Heart right ventricle (tissue), 16 donors: ENCODE results near the gene EMILIN1. TPM values are rescaled to one million over a fixed set of nuclear protein-coding genes. Genes with fewer than 3 reads are reported as not detected.
"Not testable (repeated sequence)": the region's sequence is repeated elsewhere in the genome, so short reads cannot be mapped to it uniquely, and the experiment has no call there.

Source experiments
- ATAC-seq, 8 donors: fragments of 200-7000 bp; cut with Tn5 transposase; one replicate each; pipeline ENCODE4 v1.9.1; 2020; ENCODE audit warnings: mild to moderate bottlenecking in 8 of 8, moderate library complexity in 8 of 8, moderate number of reproducible peaks in 1 of 8
- DNase-seq, 2 donors: peaks; one replicate each; pipeline ENCODE4 v3.0.0-alpha.2; 2020
- H3K27ac ChIP-seq, 10 donors: fragments of 200-600 bp; sonication (generic) in 2 of 10; one replicate each; pipeline versions ENCODE4 v1.5.0 to v1.8.0; 2020 to 2022; ENCODE audit warnings: mild to moderate bottlenecking in 3 of 10
- H3K27me3 ChIP-seq, 7 donors: fragments of 200-600 bp; one replicate each; pipeline ENCODE4 v1.8.0; 2021 to 2022; ENCODE audit warnings: mild to moderate bottlenecking in 2 of 7
- H3K36me3 ChIP-seq, 9 donors: fragments of 200-600 bp; sonication (generic) in 1 of 9; one replicate each; pipeline versions ENCODE4 v1.5.0 to v1.8.0; 2020 to 2022; ENCODE audit warnings: mild to moderate bottlenecking in 2 of 9
- H3K4me1 ChIP-seq, 9 donors: fragments of 200-600 bp; sonication (generic) in 1 of 9; one replicate each; pipeline versions ENCODE4 v1.5.0 to v1.8.0; 2020 to 2022; ENCODE audit warnings: mild to moderate bottlenecking in 4 of 9
- H3K4me3 ChIP-seq, 10 donors: fragments of 200-600 bp; sonication (generic) in 2 of 10; one replicate each; pipeline versions ENCODE4 v1.5.0 to v1.8.0; 2020 to 2022; ENCODE audit warnings: mild to moderate bottlenecking in 7 of 10, moderate library complexity in 2 of 10
- H3K9me3 ChIP-seq, 11 donors: fragments of 200-600 bp in 10 of 11; sonication (generic) in 2 of 11; one replicate each; pipeline versions ENCODE4 v1.5.0 to v1.8.0; 2013 to 2022; ENCODE audit warnings: mild to moderate bottlenecking in 2 of 11, control low read depth in 1 of 11, moderate library complexity in 1 of 11
- WGBS, 2 donors: extraction: QIAGEN DNeasy Blood & Tissue Kit; methylation state at CpG; one replicate each; pipeline ENCODE4 v1.1.7; 2013; ENCODE audit warnings: inconsistent platforms in 1 of 2; 5-methylcytosine and 5-hydroxymethylcytosine counted together
- intact Hi-C, 10 donors: fragments of 100-400 bp; cut with DNase I; formaldehyde crosslinking; loops; one replicate each; pipeline versions ENCODE4 v1.11.1 to v1.14.2; 2022
- polyA plus RNA-seq, 2 donors: library from polyadenylated mRNA; stranded (reverse); fragments of 200-250 nt; gene quantifications; one replicate each; pipeline ENCODE4 v1.2.3, GENCODE V29; 2013
- total RNA-seq, 10 donors: library from RNA; stranded (reverse); fragmentation: NEBNext Ultra II Directional in 3 of 10; extraction: Animal tissue kit (Norgen Biotek cat#: 25700) in 3 of 10; gene quantifications; one replicate each; pipeline versions ENCODE4 v1.2.1 to v1.2.4, GENCODE V29; 2021 to 2023
- TF ChIP-seq, protein P1 (sequence below), 9 donors: fragments of 200-600 bp; sonication (generic) in 2 of 9; IDR thresholded peaks; one replicate each; pipeline versions ENCODE4 v1.5.0 to v1.8.0; 2021 to 2022; ENCODE audit warnings: antibody characterized with exemption in 9 of 9, mild to moderate bottlenecking in 5 of 9, moderate library complexity in 1 of 9
- donor health status: Arrhythmogenic right ventricular cardiomyopathy.
- donor health status: ischemic (EF 13 %, LVEDD 7.1; RV severe dilation, severe dysfunction).
- donor health status: healthy with polysubstance abuse.
- donor health status: DM: no; HTN: yes; CAD: no.
- donor health status: DM: no; HTN: no; CAD: no.
- donor health status: ischemic (EF 25% LVEDD 6.9; RV normal size, moderate dysfunction).
- donor health status: ischemic (EF 25% LVEDD 5.7; RV mildly dilated, moderate dysfunction).
- donor health status: healthy.
- donor health status: DM: yes; HTN: yes; CAD: no.
- donor health status: Ischemic cardiomyopathy.
- donor health status: ischemic (EF 35%, LVEDD 5.7; RV mildly dilated, moderate dysfunction).
- donor health status: nonischemic (EF 11% LVEDD 7.7; RV severe dilation, severe dysfunction).
- donor health status: DM: yes; HTN: yes; CAD: no.
- donor health status: PGD.
- donor health status: ischemic (EF 29% LVEDD 5.4; RV normal size, mild dysfunction).
- donor health status: nonischemic (EF 23%, LVEDD 6.1; RV moderate dilation, normal function).

Gene EMILIN1
- total and polyA plus RNA-seq, 12 donors = 6.8 to 53.2 (median 15.3) TPM

- no peaks in the 10 kb centered on the region for H3K36me3 ChIP-seq
- TF ChIP-seq, protein P1, sequence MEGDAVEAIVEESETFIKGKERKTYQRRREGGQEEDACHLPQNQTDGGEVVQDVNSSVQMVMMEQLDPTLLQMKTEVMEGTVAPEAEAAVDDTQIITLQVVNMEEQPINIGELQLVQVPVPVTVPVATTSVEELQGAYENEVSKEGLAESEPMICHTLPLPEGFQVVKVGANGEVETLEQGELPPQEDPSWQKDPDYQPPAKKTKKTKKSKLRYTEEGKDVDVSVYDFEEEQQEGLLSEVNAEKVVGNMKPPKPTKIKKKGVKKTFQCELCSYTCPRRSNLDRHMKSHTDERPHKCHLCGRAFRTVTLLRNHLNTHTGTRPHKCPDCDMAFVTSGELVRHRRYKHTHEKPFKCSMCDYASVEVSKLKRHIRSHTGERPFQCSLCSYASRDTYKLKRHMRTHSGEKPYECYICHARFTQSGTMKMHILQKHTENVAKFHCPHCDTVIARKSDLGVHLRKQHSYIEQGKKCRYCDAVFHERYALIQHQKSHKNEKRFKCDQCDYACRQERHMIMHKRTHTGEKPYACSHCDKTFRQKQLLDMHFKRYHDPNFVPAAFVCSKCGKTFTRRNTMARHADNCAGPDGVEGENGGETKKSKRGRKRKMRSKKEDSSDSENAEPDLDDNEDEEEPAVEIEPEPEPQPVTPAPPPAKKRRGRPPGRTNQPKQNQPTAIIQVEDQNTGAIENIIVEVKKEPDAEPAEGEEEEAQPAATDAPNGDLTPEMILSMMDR (IDR thresholded peaks at IDR 0.05) = no peak
- DNase-seq (no peak), ATAC-seq (no peak)
- no peaks in the 10 kb centered on the region for H3K9me3 ChIP-seq
- no peak overlapping the region for H3K4me3 ChIP-seq
- H3K27me3 ChIP-seq = peaks cover 0 to 25% (median 7%) of the 10 kb centered on the region in 7 donors
- H3K4me1 ChIP-seq = no peaks in the 10 kb centered on the region
- no peak overlapping the region for H3K27ac ChIP-seq
- WGBS, 2 donors = 73 to 76% methylated on average over 3 of the region's 3 CpGs
- intact Hi-C loops = loop anchor here in 1 of 10 donors (5.0 to 10.0 kb wide), 2 partner anchors 46 to 189 kb away; no protein-coding TSS in a partner anchor
These were observed 27.6 kb downstream of the EMILIN1 start for GRCh38 chr2:27105981-27106380.

DNA sequence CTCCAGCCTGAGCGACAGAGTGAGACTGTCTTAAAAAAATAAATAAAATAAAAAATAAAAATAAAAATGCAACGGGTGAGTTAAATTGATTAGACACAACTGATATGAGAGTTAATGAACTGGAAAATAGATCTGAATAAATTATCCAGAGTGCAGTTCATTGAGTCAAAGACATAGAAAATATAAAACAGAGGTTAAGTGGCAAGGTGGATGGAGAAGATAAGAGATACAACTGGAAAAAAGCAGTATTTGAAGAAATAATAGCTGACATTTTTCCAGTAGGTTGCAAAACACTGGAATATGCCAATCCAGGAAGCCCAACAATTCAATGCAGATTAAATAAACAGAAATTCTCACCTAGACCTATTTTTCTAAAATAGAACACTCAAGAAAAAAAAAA lies 29.8 kb downstream of the EMILIN1 start:
- Histone ChIP-seq H3K27me3 (peaks cover 0 to 25% (median 7%) of the 10 kb centered on the region in 7 donors), H3K36me3 (no peaks in the 10 kb centered on the region), H3K4me1 (no peaks in the 10 kb centered on the region), H3K4me3 (no peak overlapping the region), H3K27ac (no peak overlapping the region), H3K9me3 (no peaks in the 10 kb centered on the region)
- no peak for ATAC-seq
- TF ChIP-seq, protein P1 (IDR thresholded peaks at IDR 0.05) = no peak
- DNase-seq = no peak
- intact Hi-C loops = loop anchor here in 1 of 10 donors (5.0 to 10.0 kb wide), 2 partner anchors 44 to 187 kb away; no protein-coding TSS in a partner anchor
- WGBS, 2 donors = 79 to 80% methylated on average over 2 of the region's 2 CpGs

DNA sequence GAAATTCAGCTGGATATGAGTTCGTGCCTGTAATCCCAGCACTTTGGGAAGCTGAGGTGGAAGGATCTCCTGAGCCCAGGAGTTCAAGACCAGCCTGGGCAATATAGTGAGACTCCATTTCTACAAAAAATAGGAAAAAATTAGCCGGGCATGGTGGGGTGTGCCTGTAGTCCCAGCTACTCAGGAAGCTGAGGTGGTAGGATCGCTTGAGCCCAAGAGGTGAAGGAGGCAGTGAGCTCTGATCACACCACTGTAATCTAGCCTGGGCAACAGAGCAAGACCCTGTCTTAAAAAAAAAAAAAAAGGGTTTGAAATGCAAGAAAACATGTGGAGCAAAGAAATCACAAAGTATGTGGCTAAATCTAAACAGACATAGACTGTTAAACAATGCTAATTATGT lies 30.7 kb downstream of the EMILIN1 start:
- H3K9me3 ChIP-seq = no peaks in the 10 kb centered on the region
- DNase-seq (no peak), ATAC-seq (no peak)
- no peak overlapping the region for H3K27ac ChIP-seq
- intact Hi-C loops = loop anchor here in 1 of 10 donors (5.0 to 10.0 kb wide), 2 partner anchors 43 to 186 kb away; no protein-coding TSS in a partner anchor
- no peaks in the 10 kb centered on the region for H3K36me3 ChIP-seq
- TF ChIP-seq, protein P1 (IDR thresholded peaks at IDR 0.05) = no peak
- 89 to 93% methylated on average over 3 of the region's 3 CpGs for WGBS, 2 donors
- H3K4me1 ChIP-seq = no peaks in the 10 kb centered on the region
- H3K4me3 ChIP-seq = no peak overlapping the region
- peaks cover 0 to 21% (median 7%) of the 10 kb centered on the region in 7 donors for H3K27me3 ChIP-seq

GRCh38 chr2:27110603-27111352 lies 32.4 kb downstream of the EMILIN1 start:
- peaks cover 0 to 12% (median 0%) of the 10 kb centered on the region in 7 donors for H3K27me3 ChIP-seq
- DNase-seq, H3K36me3 ChIP-seq, intact Hi-C loops, ATAC-seq, H3K27ac ChIP-seq, H3K9me3 ChIP-seq, H3K4me1 ChIP-seq, H3K4me3 ChIP-seq: not testable (repeated sequence)
- WGBS, 2 donors = 84 to 87% methylated on average over 24 of the region's 24 CpGs

DNA sequence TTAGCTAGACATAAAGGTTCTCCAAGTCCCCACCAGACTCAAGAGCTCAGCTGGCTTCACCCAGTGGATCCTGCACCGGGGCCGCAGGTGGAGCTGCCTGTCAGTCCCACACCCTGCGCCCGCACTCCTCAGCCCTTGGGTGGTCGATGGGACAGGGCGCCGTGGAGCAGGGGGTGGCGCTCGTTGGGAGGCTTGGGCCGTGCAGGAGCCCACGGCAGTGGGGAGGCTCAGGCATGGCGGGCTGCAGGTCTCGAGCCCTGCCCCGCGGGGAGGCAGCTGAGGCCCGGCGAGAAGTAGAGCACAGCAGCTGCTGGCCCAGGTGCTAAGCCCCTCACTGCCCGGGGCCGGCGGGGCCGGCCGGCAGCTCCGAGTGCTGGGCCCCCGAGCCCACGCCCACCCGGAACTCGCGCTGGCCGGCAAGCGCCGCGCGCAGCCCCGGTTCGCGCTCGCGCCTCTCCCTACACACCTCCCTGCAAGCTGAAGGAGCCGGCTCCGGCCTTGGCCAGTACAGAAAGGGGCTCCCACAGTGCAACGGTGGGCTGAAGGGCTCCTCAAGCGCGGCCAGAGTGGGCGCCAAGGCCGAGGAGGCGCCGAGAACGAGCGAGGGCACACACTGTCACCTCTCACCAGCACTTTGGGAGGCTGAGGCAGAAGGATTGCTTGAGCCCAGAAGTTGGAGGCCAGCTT lies 33.1 kb downstream of the EMILIN1 start:
- H3K27ac ChIP-seq, ATAC-seq, H3K9me3 ChIP-seq, H3K4me1 ChIP-seq, H3K36me3 ChIP-seq, DNase-seq, H3K4me3 ChIP-seq, intact Hi-C loops: not testable (repeated sequence)
- peaks cover 0 to 12% (median 2%) of the 10 kb centered on the region in 7 donors for H3K27me3 ChIP-seq
- WGBS, 2 donors = 88 to 93% methylated on average over 49 of the region's 49 CpGs
